ENCODE measurements around the gene RPS16.

The RPS16 gene

GRCh38 chr19:39410831-39411080 is 25.0 kb downstream of the RPS16 start:
- no peaks in the 10 kb centered on the region for H3K27me3 ChIP-seq (ENCODE audit: control insufficient read depth, insufficient read depth, low read length)
- peak overlapping the region; percentile 94 for H3K4me3 ChIP-seq (ENCODE audit: low read depth, low read length)
- peak overlapping the region; percentile 91 for H3K9ac ChIP-seq (ENCODE audit: low read length)
- no peaks in the 10 kb centered on the region for H3K9me3 ChIP-seq (ENCODE audit: control insufficient read depth, insufficient read depth, low read depth, low read length)
- peaks cover 47% of the 10 kb centered on the region for H3K4me1 ChIP-seq (ENCODE audit: control insufficient read depth, insufficient read depth, low read length)
- peaks cover 1% of the 10 kb centered on the region for H3K36me3 ChIP-seq (ENCODE audit: control insufficient read depth, insufficient read depth, low read length)
- peak overlapping the region; percentile 94; the same call in 1 of the 2 replicates for H3K27ac ChIP-seq (ENCODE audit: low read depth, low read length)

- Histone ChIP-seq H3K27me3 (ENCODE audit: control insufficient read depth, insufficient read depth, low read length) (no peaks in the 10 kb centered on the region), H3K9me3 (ENCODE audit: control insufficient read depth, insufficient read depth, low read depth, low read length) (no peaks in the 10 kb centered on the region), H3K27ac (ENCODE audit: low read depth, low read length) (peak overlapping the region; percentile 94), H3K4me1 (ENCODE audit: control insufficient read depth, insufficient read depth, low read length) (peaks cover 49% of the 10 kb centered on the region), H3K4me3 (ENCODE audit: low read depth, low read length) (peak overlapping the region; percentile 94), H3K36me3 (ENCODE audit: control insufficient read depth, insufficient read depth, low read length) (no peaks in the 10 kb centered on the region), H3K9ac (ENCODE audit: low read length) (peak overlapping the region; percentile 91)
Observed at GRCh38 chr19:39410017-39410830, 25.5 kb downstream of the RPS16 start.

GRCh38 chr19:39409208-39410016 is 26.3 kb downstream of the RPS16 start:
- H3K4me1 ChIP-seq (ENCODE audit: control insufficient read depth, insufficient read depth, low read length), result peaks cover 48% of the 10 kb centered on the region
- H3K27ac ChIP-seq (ENCODE audit: low read depth, low read length), result peak overlapping the region; percentile 94
- H3K27me3 ChIP-seq (ENCODE audit: control insufficient read depth, insufficient read depth, low read length), result no peaks in the 10 kb centered on the region
- H3K9me3 ChIP-seq (ENCODE audit: control insufficient read depth, insufficient read depth, low read depth, low read length), result no peaks in the 10 kb centered on the region
- H3K36me3 ChIP-seq (ENCODE audit: control insufficient read depth, insufficient read depth, low read length), result no peaks in the 10 kb centered on the region
- peak overlapping the region; percentile 94 for H3K4me3 ChIP-seq (ENCODE audit: low read depth, low read length)
- H3K9ac ChIP-seq (ENCODE audit: low read length), result peak overlapping the region; percentile 91

- no peaks in the 10 kb centered on the region for H3K9me3 ChIP-seq (ENCODE audit: control insufficient read depth, insufficient read depth, low read depth, low read length)
- peak overlapping the region; percentile 88 for H3K9ac ChIP-seq (ENCODE audit: low read length)
- H3K27ac ChIP-seq (ENCODE audit: low read depth, low read length), result no peak overlapping the region
- no peaks in the 10 kb centered on the region for H3K36me3 ChIP-seq (ENCODE audit: control insufficient read depth, insufficient read depth, low read length)
- peak overlapping the region; percentile 93 for H3K4me3 ChIP-seq (ENCODE audit: low read depth, low read length)
- H3K27me3 ChIP-seq (ENCODE audit: control insufficient read depth, insufficient read depth, low read length), result no peaks in the 10 kb centered on the region
- H3K4me1 ChIP-seq (ENCODE audit: control insufficient read depth, insufficient read depth, low read length), result peaks cover 48% of the 10 kb centered on the region
Observed at GRCh38 chr19:39408392-39409207, 27.1 kb downstream of the RPS16 start.

- H3K9me3 ChIP-seq (ENCODE audit: control insufficient read depth, insufficient read depth, low read depth, low read length), result no peaks in the 10 kb centered on the region
- H3K36me3 ChIP-seq (ENCODE audit: control insufficient read depth, insufficient read depth, low read length), result no peaks in the 10 kb centered on the region
- peak overlapping the region; percentile 93 for H3K4me3 ChIP-seq (ENCODE audit: low read depth, low read length)
- H3K9ac ChIP-seq (ENCODE audit: low read length), result peak overlapping the region; percentile 88
- peak overlapping the region; percentile 2; the same call in 1 of the 2 replicates for H3K27ac ChIP-seq (ENCODE audit: low read depth, low read length)
- no peaks in the 10 kb centered on the region for H3K27me3 ChIP-seq (ENCODE audit: control insufficient read depth, insufficient read depth, low read length)
- peaks cover 48% of the 10 kb centered on the region for H3K4me1 ChIP-seq (ENCODE audit: control insufficient read depth, insufficient read depth, low read length)
Observed at GRCh38 chr19:39407660-39408391, 27.9 kb downstream of the RPS16 start.

- no peaks in the 10 kb centered on the region for H3K36me3 ChIP-seq (ENCODE audit: control insufficient read depth, insufficient read depth, low read length)
- peaks cover 50% of the 10 kb centered on the region for H3K4me1 ChIP-seq (ENCODE audit: control insufficient read depth, insufficient read depth, low read length)
- peak overlapping the region; percentile 2; the same call in 1 of the 2 replicates for H3K27ac ChIP-seq (ENCODE audit: low read depth, low read length)
- H3K9ac ChIP-seq (ENCODE audit: low read length), result peak overlapping the region; percentile 88
- peak overlapping the region; percentile 93 for H3K4me3 ChIP-seq (ENCODE audit: low read depth, low read length)
- no peaks in the 10 kb centered on the region for H3K27me3 ChIP-seq (ENCODE audit: control insufficient read depth, insufficient read depth, low read length)
- no peaks in the 10 kb centered on the region for H3K9me3 ChIP-seq (ENCODE audit: control insufficient read depth, insufficient read depth, low read depth, low read length)
Observed at GRCh38 chr19:39407410-39407659, 28.4 kb downstream of the RPS16 start.

- Histone ChIP-seq H3K4me1 (ENCODE audit: control insufficient read depth, insufficient read depth, low read length) (peaks cover 55% of the 10 kb centered on the region), H3K27me3 (ENCODE audit: control insufficient read depth, insufficient read depth, low read length) (no peaks in the 10 kb centered on the region), H3K4me3 (ENCODE audit: low read depth, low read length) (peak within 1 kb of the TSS; percentile 93), H3K9me3 (ENCODE audit: control insufficient read depth, insufficient read depth, low read depth, low read length) (no peaks in the 10 kb centered on the region), H3K36me3 (ENCODE audit: control insufficient read depth, insufficient read depth, low read length) (no peaks in the 10 kb centered on the region), H3K27ac (ENCODE audit: low read depth, low read length) (peak within 1 kb of the TSS; percentile 30; the same call in 1 of the 2 replicates), H3K9ac (ENCODE audit: low read length) (peak within 1 kb of the TSS; percentile 88)
Observed at GRCh38 chr19:39406656-39407409, 28.9 kb downstream of the RPS16 start, which contains the start of gene ZFP36. Gene ZFP36, plus strand, starts transcription at chr19:39406847. Its CDS starts 58 bp downstream, at chr19:39406905.

- Histone ChIP-seq H3K27ac (ENCODE audit: low read depth, low read length) (0 out of 2 replicates have a peak overlapping the region, but pooled peaks have one; percentile 18), H3K9ac (ENCODE audit: low read length) (peak overlapping the region; percentile 49), H3K4me1 (ENCODE audit: control insufficient read depth, insufficient read depth, low read length) (peaks cover 56% of the 10 kb centered on the region), H3K27me3 (ENCODE audit: control insufficient read depth, insufficient read depth, low read length) (no peaks in the 10 kb centered on the region), H3K9me3 (ENCODE audit: control insufficient read depth, insufficient read depth, low read depth, low read length) (no peaks in the 10 kb centered on the region), H3K36me3 (ENCODE audit: control insufficient read depth, insufficient read depth, low read length) (no peaks in the 10 kb centered on the region), H3K4me3 (ENCODE audit: low read depth, low read length) (peak overlapping the region; percentile 93)
Observed at GRCh38 chr19:39405958-39406655, 29.6 kb downstream of the RPS16 start.

- H3K27ac ChIP-seq (ENCODE audit: low read depth, low read length), result no peak overlapping the region
- no peaks in the 10 kb centered on the region for H3K9me3 ChIP-seq (ENCODE audit: control insufficient read depth, insufficient read depth, low read depth, low read length)
- H3K9ac ChIP-seq (ENCODE audit: low read length), result no peak overlapping the region
- H3K4me3 ChIP-seq (ENCODE audit: low read depth, low read length), result no peak overlapping the region
- peaks cover 52% of the 10 kb centered on the region for H3K4me1 ChIP-seq (ENCODE audit: control insufficient read depth, insufficient read depth, low read length)
- H3K27me3 ChIP-seq (ENCODE audit: control insufficient read depth, insufficient read depth, low read length), result no peaks in the 10 kb centered on the region
- no peaks in the 10 kb centered on the region for H3K36me3 ChIP-seq (ENCODE audit: control insufficient read depth, insufficient read depth, low read length)
Observed at GRCh38 chr19:39405261-39405957, 30.3 kb downstream of the RPS16 start.
